K562 (cell line): ENCODE results near the gene GFOD2. TPM values are rescaled to one million over a fixed set of nuclear protein-coding genes. Genes with fewer than 3 reads are reported as not detected.
A peak's percentile ranks its signal among the peaks of the same experiment; 100 is the strongest.

Experiments used
- ATF1 ChIP-seq, 2 experiments: fragments of 450-650 bp in 1 of 2; IDR thresholded peaks; 2 replicates each; pipeline ENCODE4 v1.6.1; 2016; ENCODE audit warnings: missing compliant biosample characterization in 1 of 2, missing genetic modification characterization in 1 of 2
- ATF4 ChIP-seq: fragments of 450-650 bp; formaldehyde crosslinking; IDR thresholded peaks from 2 replicates; pipeline ENCODE4 v1.4.0; 2022; ENCODE audit warnings: mild to moderate bottlenecking, moderate library complexity
- CBX3 ChIP-seq, 2 experiments: IDR thresholded peaks; 1 replicate in 1 of 2; 2 replicates in 1 of 2; pipeline ENCODE4 v1.6.1; 2012; ENCODE audit warnings: inconsistent platforms in 2 of 2, low read length in 2 of 2, borderline replicate concordance in 1 of 2, control low read depth in 1 of 2
- CREB3L1 ChIP-seq: fragments of 450-650 bp; IDR thresholded peaks from 2 replicates; pipeline ENCODE4 v1.6.1; 2014; ENCODE audit warnings: low read depth, mild to moderate bottlenecking, moderate library complexity, borderline replicate concordance
- HDAC3 ChIP-seq: fragments of 450-650 bp; IDR thresholded peaks from 2 replicates; pipeline ENCODE4 v1.6.1; 2018; ENCODE audit warnings: borderline replicate concordance, mild to moderate bottlenecking, moderate library complexity; ENCODE audit not compliant: partially characterized antibody
- HMGN3 ChIP-seq: IDR thresholded peaks from 2 replicates; pipeline ENCODE4 v1.6.1; 2011; ENCODE audit warnings: borderline replicate concordance, low read depth, mild to moderate bottlenecking, mixed read lengths, low read length; ENCODE audit not compliant: insufficient read length; ENCODE audit errors: extremely low read depth
- RERE ChIP-seq: sonication (generic); formaldehyde crosslinking; IDR thresholded peaks from 2 replicates; pipeline ENCODE4 v1.8.0; 2023; ENCODE audit warnings: missing genetic modification reagents, mild to moderate bottlenecking, borderline replicate concordance
- SIX5 ChIP-seq, 2 experiments: IDR thresholded peaks; 2 replicates each; pipeline ENCODE4 v1.6.1; 2011; ENCODE audit warnings: low read length in 2 of 2, borderline replicate concordance in 1 of 2, low read depth in 1 of 2, mild to moderate bottlenecking in 1 of 2, moderate library complexity in 1 of 2; ENCODE audit not compliant: insufficient read depth in 1 of 2
- ZBTB11 ChIP-seq, 3 experiments: fragments of 200-800 bp in 1 of 3; fragments of 250-450 bp in 1 of 3; fragments of 450-650 bp in 1 of 3; sonication (Bioruptor Pico) in 1 of 3; sonication (Bioruptor generic) in 1 of 3; formaldehyde crosslinking in 1 of 3; IDR thresholded peaks; 2 replicates each; pipeline versions ENCODE4 v1.6.1 to v1.8.0; 2016 to 2022; ENCODE audit warnings: mild to moderate bottlenecking in 2 of 3, missing genetic modification characterization in 2 of 3, missing compliant biosample characterization in 1 of 3, moderate library complexity in 1 of 3
- ZFPM2 ChIP-seq: fragments of 250-450 bp; sonication (Bioruptor Pico); IDR thresholded peaks from 2 replicates; pipeline ENCODE4 v1.5.1; 2022; ENCODE audit warnings: mild to moderate bottlenecking
- ZNF224 ChIP-seq: sonication (generic); formaldehyde crosslinking; IDR thresholded peaks from 2 replicates; pipeline ENCODE4 v1.8.0; 2022; ENCODE audit warnings: mild to moderate bottlenecking, missing genetic modification reagents
- ZNF76 ChIP-seq: fragments of 250-450 bp; sonication (Bioruptor Pico); IDR thresholded peaks from 2 replicates; pipeline ENCODE4 v1.4.0; 2020; ENCODE audit warnings: mild to moderate bottlenecking, moderate library complexity, borderline replicate concordance
- polyA plus RNA-seq, 8 experiments: library from polyadenylated mRNA; depleted of rRNA in 4 of 8; stranded (reverse) in 5 of 8; unstranded in 3 of 8; fragments of >200 nt; fragmentation: Nextera tagmentation in 2 of 8; fragmentation: Illumina TruSeq in 1 of 8; extraction: Ambion mirVana in 2 of 8; extraction: Trizol in 1 of 8; gene quantifications; 2 replicates each; pipeline versions ENCODE4 v1.2.1 to v1.2.3, GENCODE V29; 2011 to 2014; ENCODE audit warnings: inconsistent platforms in 1 of 8, missing spikeins in 1 of 8
- total RNA-seq, 7 experiments: library from RNA; depleted of rRNA in 6 of 7; stranded (reverse); fragments of >200 nt in 6 of 7; fragmentation: Illumina TruSeq in 2 of 7; extraction: Trizol in 2 of 7; gene quantifications; 2 replicates each; pipeline versions ENCODE4 v1.2.1 to v1.2.3, GENCODE V29; 2011 to 2021; ENCODE audit warnings: low replicate concordance in 1 of 7

Gene GFOD2
- total and polyA plus RNA-seq, 9 of the 15 experiments (the other 6 are each of a cell fraction or from before 2014, with no cell fraction given): 1.9 to 15.8 (median 11.1) TPM

GRCh38 chr16:67666559-67667452 lies 52.3 kb downstream of the GFOD2 start, which contains the start of the genes C16orf86 and ENKD1 (continued):
- TF ChIP-seq HDAC3 (no peak), RERE (CRISPR knock-in tag) (no peak), CREB3L1 (peak; percentile 65; the same call in 1 of the 2 replicates), ATF1 (CRISPR knock-in tag; IDR thresholded peaks at IDR 0.05) (no peak), ATF1 (tag; IDR thresholded peaks at IDR 0.05) (peak; percentile 47; the same call in 1 of the 2 replicates), ZNF76 (CRISPR knock-in tag) (no peak), ATF4 (CRISPR knock-in tag) (peak; percentile 34; the same call in 1 of the 2 replicates), CBX3 (IDR thresholded peaks at IDR 0.05; ENCODE audit: borderline replicate concordance in 1 of 2, low read length in 2 of 2) (no peak), HMGN3 (peak; percentile 73), SIX5 (IDR thresholded peaks at IDR 0.05; ENCODE audit: borderline replicate concordance in 1 of 2, insufficient read depth in 1 of 2, low read depth in 1 of 2, low read length in 2 of 2) (peak; percentile 82 to 83; a peak in 3 of 4 replicates), ZNF224 (CRISPR knock-in tag) (no peak), ZBTB11 (CRISPR knock-in tag; IDR thresholded peaks at IDR 0.05) (no peak), ZFPM2 (CRISPR knock-in tag) (no peak)
